ENCODE data around the gene ABTB2. TPM values are rescaled to one million over a fixed set of nuclear protein-coding genes. Genes with fewer than 3 reads are reported as not detected.

Gene ABTB2
- total RNA-seq, 4 donors from 2014 or later = 5.4 to 15.6 (median 12.8) TPM

DNA sequence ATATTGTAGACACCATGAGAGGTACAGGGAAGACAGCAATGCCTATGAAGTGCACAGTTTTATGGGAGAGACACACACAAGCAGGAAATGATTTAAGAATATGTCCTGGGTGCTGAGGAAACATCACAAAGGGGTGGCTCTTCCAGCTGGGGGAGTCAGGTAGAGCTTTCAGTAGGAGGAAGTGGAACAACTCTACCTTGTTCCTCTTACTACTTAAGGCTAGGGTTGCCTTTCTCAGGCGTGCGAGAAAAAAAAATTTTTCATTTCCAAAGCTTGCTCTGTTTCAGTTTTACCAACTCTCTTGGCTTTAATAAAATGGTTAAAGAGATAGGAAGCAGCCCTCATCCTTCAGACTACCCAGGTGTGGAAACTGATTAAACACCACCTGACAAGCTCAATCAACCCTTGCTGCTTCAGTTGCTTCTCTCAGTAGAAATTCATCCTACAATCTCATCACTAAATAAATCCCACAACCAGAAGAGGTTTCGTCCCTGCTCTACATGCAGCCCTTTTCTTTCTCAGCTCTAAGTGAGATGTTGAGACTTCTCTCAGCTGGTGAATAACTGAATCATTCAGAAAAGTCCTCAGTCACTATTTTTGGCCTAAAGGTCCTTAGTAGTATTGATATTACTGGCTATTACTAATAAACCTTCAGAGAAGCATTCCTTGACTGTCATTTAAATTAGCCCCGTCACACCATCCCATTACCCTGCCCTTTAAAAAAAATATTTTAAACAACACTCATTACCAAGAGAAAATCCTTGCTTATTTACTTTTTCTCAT is 5.9 kb downstream of the ABTB2 start:
- no peaks in the 10 kb centered on the region for H3K36me3 ChIP-seq
- DNase-seq (ENCODE audit: low spot score in 2 of 2) = no peak
- no peak overlapping the region for H3K27ac ChIP-seq
- TF ChIP-seq POLR2AphosphoS5 (IDR thresholded peaks at IDR 0.05) (no peak), EP300 (IDR thresholded peaks at IDR 0.05) (no peak), POLR2A (IDR thresholded peaks at IDR 0.05) (no peak)
- TF ChIP-seq, protein P1, sequence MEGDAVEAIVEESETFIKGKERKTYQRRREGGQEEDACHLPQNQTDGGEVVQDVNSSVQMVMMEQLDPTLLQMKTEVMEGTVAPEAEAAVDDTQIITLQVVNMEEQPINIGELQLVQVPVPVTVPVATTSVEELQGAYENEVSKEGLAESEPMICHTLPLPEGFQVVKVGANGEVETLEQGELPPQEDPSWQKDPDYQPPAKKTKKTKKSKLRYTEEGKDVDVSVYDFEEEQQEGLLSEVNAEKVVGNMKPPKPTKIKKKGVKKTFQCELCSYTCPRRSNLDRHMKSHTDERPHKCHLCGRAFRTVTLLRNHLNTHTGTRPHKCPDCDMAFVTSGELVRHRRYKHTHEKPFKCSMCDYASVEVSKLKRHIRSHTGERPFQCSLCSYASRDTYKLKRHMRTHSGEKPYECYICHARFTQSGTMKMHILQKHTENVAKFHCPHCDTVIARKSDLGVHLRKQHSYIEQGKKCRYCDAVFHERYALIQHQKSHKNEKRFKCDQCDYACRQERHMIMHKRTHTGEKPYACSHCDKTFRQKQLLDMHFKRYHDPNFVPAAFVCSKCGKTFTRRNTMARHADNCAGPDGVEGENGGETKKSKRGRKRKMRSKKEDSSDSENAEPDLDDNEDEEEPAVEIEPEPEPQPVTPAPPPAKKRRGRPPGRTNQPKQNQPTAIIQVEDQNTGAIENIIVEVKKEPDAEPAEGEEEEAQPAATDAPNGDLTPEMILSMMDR (IDR thresholded peaks at IDR 0.05) = no peak
- H3K9me3 ChIP-seq = no peaks in the 10 kb centered on the region
- peaks cover 12% of the 10 kb centered on the region for H3K27me3 ChIP-seq
- peaks cover 45% of the 10 kb centered on the region for H3K4me1 ChIP-seq
- H3K4me3 ChIP-seq = no peak overlapping the region
- 99% methylated on average over 4 of the region's 4 CpGs for WGBS

DNA sequence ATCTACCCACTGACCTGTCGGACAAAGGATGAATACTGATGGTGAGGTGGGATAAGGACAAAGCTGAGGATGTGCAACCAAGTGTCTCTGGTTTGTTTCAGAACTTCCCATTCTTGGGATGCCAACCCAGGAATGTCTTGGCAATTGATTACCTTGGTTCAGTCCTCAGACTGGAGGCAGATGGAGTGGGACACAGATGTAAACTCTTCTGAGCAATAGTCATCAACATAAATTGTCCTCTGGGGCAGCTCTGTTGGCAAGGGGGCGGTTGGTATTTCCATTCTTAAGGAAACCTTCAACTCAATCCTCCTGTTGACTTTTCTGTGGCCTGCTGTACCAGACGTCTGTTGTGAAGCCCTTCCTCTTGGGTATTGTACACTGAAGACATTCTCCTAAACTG is 6.8 kb downstream of the ABTB2 start:
- H3K27me3 ChIP-seq = peaks cover 11% of the 10 kb centered on the region
- no peak overlapping the region for H3K27ac ChIP-seq
- H3K4me3 ChIP-seq = no peak overlapping the region
- H3K9me3 ChIP-seq = no peaks in the 10 kb centered on the region
- 90% methylated on average over 3 of the region's 3 CpGs for WGBS
- DNase-seq (ENCODE audit: low spot score in 2 of 2) = no peak
- peaks cover 45% of the 10 kb centered on the region for H3K4me1 ChIP-seq
- no peaks in the 10 kb centered on the region for H3K36me3 ChIP-seq
- TF ChIP-seq, protein P1 (IDR thresholded peaks at IDR 0.05) = no peak
- no peak for TF ChIP-seq POLR2A (IDR thresholded peaks at IDR 0.05)
- no peak for TF ChIP-seq POLR2AphosphoS5 (IDR thresholded peaks at IDR 0.05)
- no peak for TF ChIP-seq EP300 (IDR thresholded peaks at IDR 0.05)

DNA sequence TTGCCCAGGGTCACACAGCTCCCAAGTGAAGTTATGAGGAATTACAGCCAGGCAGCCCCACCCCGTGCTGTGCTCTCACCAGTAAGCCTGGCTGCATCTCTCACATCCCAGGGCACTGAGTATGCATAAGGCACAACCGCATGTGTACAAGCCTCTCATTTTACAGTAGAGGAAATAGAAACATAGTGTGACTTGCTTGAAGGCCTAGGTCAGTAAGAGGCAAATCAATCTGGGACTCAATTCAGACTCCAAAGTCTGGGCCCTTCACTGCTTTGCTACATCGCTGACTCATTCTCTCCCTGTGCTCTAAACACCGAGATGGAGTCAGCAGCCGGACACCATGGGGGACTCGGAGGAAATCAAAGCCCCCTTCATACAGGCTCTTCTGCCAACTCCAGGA is 7.9 kb downstream of the ABTB2 start:
- H3K36me3 ChIP-seq = no peaks in the 10 kb centered on the region
- no peaks in the 10 kb centered on the region for H3K9me3 ChIP-seq
- H3K27me3 ChIP-seq = peaks cover 4% of the 10 kb centered on the region
- DNase-seq (ENCODE audit: low spot score in 2 of 2) = no peak
- peaks cover 51% of the 10 kb centered on the region for H3K4me1 ChIP-seq
- no peak for TF ChIP-seq POLR2A (IDR thresholded peaks at IDR 0.05)
- TF ChIP-seq, protein P1 (IDR thresholded peaks at IDR 0.05) = no peak
- TF ChIP-seq EP300 (IDR thresholded peaks at IDR 0.05) = no peak
- no peak for TF ChIP-seq POLR2AphosphoS5 (IDR thresholded peaks at IDR 0.05)
- H3K27ac ChIP-seq = no peak overlapping the region
- 74% methylated on average over 6 of the region's 6 CpGs for WGBS
- H3K4me3 ChIP-seq = no peak overlapping the region

DNA sequence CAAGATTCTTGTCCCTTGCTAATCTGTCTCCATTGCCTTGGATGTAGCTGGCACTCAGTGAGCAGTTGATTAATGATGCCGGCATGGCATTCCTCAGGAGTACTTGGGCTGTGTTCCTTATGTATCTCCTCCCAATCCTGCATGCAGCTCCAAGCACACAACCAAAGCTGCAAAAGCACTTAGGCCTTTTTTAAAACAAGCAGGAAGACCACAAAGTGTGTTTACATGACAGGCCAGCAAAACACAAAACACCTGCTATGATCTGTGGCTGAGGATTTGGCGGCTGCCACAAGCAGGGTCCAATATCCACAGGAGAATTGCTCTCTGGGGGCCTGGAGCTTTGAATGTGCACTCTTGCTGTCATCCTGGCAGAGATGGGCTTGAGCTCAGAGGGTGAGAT is 8.9 kb downstream of the ABTB2 start:
- no peak overlapping the region for H3K27ac ChIP-seq
- DNase-seq (ENCODE audit: low spot score in 2 of 2) = no peak
- 67% methylated on average over 2 of the region's 2 CpGs for WGBS

DNA sequence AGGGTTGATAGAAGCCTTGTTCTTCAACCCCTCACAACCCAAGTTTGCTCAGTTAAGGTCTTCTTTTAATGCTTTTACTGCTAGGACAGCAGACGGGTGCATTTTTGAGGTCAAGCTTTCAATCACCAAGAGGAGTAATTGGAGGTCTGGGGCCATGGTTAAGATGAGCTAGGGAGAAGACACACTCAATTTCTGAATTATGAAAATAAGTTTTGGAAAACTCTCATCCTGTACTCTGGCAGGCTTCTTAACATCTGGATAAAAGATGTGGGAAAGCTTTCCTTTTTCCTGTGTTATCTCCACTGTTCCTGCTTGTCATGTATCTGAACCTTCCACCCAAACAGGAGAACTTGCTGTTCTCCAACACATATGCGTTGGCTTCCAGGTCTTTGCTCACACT is 9.7 kb downstream of the ABTB2 start:
- Histone ChIP-seq H3K4me3 (no peak overlapping the region), H3K4me1 (peaks cover 51% of the 10 kb centered on the region), H3K27me3 (peaks cover 4% of the 10 kb centered on the region), H3K9me3 (no peaks in the 10 kb centered on the region), H3K36me3 (no peaks in the 10 kb centered on the region), H3K27ac (no peak overlapping the region)
- WGBS = 59% methylated on average over 2 of the region's 2 CpGs
- DNase-seq (ENCODE audit: low spot score in 2 of 2) = no peak
- TF ChIP-seq POLR2AphosphoS5 (IDR thresholded peaks at IDR 0.05) = no peak

More for the DNA sequence above, 8.9 kb downstream of the ABTB2 start:
- H3K36me3 ChIP-seq = no peaks in the 10 kb centered on the region
- H3K4me1 ChIP-seq = peaks cover 51% of the 10 kb centered on the region
- H3K4me3 ChIP-seq = no peak overlapping the region
- H3K9me3 ChIP-seq = no peaks in the 10 kb centered on the region
- H3K27me3 ChIP-seq = peaks cover 4% of the 10 kb centered on the region
- TF ChIP-seq POLR2A (IDR thresholded peaks at IDR 0.05) (no peak), EP300 (IDR thresholded peaks at IDR 0.05) (no peak)
- TF ChIP-seq, protein P1 (IDR thresholded peaks at IDR 0.05) = no peak
